HG02840 (cell line): ENCODE data around the gene SPDYC.

ENCODE experiments used
- ATAC-seq: cut with Tn5 transposase; IDR thresholded peaks from one replicate; pipeline ENCODE4 v1.9.1; 2021; ENCODE audit warnings: mild to moderate bottlenecking, moderate library complexity, moderate number of reproducible peaks; ENCODE audit not compliant: unreplicated experiment, low FRiP score

The SPDYC gene

DNA sequence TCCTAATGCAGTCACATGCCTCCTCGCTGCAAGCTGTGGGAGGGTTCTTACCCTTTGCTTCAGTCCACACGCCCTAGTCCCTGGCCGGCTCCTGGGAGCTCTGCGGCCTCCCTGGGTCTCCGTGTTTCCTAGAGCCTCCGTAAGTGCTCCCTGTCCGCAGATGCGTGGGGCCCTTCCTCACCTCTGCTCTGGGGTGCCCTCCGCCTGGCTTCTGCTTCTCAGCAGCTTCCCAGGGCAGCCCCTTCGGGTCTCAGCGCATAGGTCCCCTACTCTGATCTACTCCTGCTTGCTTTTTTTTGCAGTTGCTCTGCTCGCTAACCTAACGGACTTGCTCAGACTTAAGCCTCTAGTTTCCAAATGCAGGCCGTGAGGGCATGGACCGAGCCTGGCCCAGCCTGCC is 34.1 kb downstream of the SPDYC start:
- no peak for ATAC-seq

DNA sequence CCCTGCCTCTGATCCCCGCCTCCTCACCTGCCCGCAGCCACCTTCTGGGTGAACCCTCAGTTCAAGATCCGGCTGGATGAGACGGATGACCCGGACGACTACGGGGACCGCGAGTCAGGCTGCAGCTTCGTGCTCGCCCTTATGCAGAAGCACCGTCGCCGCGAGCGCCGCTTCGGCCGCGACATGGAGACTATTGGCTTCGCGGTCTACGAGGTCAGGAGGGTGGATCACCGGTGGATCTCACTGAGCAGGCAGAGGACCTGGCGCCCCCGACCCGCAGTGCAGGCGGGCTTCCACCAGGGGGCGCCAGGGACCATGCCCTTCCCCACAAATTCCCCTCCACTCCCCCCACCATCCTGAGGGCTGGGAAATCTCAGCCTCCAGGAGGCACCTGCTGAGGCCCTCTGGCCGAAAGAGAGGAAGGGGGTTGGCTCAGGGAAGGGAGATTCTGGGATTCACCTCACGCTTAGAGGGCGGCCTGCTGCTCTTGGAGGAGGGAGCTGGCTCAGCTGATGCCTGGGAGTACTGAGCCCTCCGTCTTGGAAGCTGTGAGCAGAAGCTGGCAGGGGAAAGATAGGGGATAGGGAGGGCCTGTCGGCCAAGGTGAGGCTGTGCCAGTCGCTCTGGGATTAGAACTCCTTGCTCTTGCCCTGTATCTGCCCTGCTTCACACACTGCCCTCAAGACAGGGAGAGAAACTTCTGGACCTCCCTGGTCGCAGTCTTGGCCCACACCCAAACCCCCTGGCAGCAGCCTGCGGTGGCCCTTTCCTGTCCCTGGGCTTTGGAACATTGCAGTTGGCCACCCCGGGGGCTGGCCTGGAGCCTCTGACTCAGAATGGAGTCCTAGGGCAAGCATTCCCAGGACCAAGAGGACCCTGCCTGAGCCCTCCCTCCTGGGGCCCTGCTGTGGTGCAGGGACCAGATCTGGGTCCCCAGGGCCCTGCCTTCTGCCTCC is 34.9 kb downstream of the SPDYC start:
- ATAC-seq, result no peak

DNA sequence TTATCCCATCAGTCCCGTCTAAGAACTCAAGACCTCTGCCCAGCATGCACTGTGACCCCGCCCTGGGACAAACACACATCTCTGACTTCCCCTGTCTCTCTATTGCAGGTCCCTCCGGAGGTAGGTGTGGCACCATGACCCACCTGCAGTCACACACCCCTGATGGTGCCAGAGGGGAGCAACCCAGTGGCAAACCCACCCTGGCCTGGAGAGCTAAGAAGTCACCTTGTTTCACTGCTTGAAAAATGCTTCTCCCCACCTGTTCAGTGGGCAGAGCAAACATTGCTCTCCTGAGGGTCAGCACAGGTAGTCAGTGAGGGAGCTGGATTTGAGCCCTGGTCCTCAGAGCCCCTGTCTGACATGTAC is 35.6 kb downstream of the SPDYC start:
- ATAC-seq, result no peak

DNA sequence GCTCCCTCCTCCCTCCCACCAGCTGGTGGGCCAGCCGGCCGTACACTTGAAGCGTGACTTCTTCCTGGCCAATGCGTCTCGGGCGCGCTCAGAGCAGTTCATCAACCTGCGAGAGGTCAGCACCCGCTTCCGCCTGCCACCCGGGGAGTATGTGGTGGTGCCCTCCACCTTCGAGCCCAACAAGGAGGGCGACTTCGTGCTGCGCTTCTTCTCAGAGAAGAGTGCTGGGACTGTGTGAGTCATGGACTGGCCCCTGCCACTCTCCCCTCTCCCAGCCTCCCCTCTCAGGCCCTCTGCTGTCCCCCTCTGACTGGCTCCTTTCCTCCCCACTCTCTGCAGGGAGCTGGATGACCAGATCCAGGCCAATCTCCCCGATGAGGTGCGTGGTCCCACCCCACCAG is 36.4 kb downstream of the SPDYC start:
- ATAC-seq, result no peak

DNA sequence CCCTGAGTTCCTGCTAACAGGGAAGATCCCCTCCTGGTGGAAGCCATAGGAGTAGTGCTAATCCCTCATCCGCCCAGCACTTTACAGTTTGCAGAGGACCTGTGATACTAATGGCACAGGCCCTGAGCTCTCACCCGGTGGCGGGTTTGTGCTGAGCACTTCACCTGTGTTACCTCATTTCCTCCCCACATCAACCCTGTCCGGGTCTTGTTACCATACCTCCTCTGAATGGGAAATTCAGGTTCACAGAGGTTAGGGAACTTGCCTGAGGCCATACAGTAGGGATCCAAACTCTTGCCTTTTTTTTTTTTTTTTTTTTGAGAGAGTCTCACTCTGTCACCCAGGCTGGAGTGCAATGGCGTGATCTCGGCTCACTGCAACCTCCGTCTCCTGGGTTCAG is 36.9 kb downstream of the SPDYC start:
- ATAC-seq, result no peak

DNA sequence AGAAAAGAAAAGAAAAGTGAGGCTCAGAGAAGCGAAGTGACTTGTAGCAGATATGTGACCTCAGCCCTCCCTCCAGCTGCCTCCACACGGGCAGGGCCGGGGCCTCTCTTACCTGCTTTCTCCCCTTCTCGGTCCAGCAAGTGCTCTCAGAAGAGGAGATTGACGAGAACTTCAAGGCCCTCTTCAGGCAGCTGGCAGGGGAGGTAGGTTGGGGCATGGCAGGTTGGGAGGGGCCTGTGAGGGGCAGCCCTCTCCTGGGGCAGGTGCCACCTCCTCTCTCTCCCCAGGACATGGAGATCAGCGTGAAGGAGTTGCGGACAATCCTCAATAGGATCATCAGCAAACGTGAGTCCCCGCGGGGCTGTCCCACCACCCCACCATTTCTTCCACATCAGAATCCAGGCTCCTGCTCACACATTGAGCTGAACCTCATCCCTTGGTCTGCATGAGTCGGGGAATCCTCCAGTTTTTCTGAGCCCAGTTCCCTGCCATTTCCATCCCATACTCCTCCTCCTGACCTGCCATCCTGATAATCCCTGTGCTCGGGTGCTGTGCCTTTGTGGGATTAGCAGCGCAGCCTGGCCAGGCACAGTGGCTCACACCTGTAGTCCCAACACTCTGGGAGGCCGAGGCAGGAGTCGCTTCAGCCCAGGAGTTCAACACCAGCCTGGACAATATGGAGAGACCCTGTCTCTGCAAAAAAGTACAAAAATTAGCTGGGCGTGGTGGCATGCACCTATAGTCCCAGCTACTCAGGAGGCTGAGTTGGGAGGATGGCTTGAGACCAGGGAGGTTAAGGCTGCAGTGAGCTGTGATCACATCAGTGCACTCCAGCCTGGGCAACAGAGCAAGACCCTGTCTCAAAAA is 38.1 kb downstream of the SPDYC start:
- no peak for ATAC-seq

DNA sequence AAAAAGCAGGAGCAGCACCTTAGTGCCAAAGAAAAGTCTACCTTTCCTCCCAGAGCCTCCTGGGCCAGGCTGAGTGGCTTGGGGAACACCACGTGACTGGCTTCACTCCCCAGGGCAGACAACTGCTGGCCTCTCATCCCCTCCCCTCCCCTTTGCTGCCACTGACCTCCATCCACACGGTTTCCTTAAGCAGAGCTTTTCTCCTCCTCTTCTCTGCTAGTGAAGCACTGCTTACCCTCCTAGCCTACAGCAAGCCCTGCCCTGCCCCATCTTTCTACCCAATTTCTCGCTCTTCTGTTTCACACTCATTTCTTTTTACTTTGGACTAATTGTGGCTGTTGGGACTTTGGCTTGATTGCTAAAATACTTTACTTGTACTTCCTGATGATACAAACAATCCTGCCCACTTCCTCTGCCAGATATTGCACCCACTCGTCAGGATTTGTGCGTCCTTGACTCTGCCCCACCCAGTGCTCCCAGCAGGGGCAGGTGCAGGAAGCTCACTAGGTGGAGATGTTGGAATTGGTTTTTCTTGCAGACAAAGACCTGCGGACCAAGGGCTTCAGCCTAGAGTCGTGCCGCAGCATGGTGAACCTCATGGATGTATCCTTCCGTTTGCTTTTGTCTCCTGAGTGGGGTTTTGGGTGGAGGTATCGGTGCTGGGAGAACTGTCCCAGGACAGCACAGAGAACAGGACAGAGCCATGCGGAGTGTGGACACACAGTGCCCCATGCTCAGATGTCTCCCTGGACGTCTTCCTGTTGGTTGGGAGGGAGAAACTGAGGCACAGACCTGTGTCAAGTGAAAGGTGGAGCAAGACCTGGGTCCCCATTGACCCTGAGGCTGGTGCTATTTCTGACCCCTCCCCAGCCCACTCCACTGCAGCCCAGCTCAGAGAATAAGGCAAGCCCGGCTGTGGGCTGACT is 39.0 kb downstream of the SPDYC start:
- ATAC-seq, result no peak

DNA sequence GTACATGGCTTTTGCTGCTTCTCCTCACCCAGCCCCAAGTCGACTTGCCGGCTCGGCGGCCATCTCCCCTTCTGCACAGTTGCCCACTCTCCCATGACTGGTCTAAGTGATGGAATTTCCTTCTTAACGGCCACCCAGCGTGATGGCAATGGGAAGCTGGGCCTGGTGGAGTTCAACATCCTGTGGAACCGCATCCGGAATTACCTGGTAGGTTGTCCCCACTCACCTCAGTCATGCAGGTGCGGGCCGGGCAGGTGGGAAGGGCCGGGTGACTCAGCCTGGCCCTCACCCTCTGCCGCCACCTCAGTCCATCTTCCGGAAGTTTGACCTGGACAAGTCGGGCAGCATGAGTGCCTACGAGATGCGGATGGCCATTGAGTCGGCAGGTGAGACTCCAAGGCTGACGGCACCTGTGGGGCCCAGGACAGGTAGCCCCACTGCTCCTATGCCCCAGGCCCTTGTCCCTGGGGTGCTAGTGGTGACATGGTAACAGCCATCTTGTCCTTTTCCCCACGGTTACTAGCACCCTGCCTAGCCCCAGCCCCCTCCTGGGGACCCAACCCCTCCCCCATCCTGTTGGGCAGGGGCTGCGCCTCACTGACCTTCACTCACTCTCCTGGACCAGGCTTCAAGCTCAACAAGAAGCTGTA is 39.8 kb downstream of the SPDYC start:
- no peak for ATAC-seq

DNA sequence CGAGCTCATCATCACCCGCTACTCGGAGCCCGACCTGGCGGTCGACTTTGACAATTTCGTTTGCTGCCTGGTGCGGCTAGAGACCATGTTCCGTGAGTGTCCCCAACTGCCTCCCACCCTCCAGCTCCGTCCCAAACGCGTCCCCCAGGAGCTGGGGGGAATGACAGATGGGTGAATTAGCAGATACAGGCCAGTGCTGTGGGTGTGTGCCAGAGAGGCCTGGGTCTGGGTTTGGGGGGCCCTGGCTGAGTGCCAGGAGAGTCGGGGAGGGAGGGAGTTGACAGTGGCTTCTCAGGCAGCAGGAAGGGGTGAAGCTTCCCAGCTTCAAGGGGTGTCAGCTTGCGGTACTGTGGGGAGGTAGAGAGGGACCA is 40.3 kb downstream of the SPDYC start:
- ATAC-seq, result no peak

DNA sequence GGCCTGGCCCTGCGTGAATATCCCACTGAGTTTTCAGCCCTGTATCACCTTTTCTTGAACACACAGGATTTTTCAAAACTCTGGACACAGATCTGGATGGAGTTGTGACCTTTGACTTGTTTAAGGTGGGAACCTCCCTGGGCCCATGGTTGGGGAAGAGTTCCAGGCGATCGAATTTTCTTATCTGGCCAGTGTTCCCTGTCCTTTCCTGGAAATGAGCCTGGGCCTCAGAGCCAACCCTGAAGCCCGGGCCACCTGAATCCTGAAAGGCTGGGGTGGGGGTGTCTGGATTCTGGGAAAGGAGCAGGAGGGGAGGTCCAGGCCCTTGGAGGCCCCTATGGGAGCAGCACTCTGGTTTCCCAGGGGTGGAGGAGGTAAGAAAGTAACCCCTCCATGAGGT is 40.7 kb downstream of the SPDYC start:
- no peak for ATAC-seq

DNA sequence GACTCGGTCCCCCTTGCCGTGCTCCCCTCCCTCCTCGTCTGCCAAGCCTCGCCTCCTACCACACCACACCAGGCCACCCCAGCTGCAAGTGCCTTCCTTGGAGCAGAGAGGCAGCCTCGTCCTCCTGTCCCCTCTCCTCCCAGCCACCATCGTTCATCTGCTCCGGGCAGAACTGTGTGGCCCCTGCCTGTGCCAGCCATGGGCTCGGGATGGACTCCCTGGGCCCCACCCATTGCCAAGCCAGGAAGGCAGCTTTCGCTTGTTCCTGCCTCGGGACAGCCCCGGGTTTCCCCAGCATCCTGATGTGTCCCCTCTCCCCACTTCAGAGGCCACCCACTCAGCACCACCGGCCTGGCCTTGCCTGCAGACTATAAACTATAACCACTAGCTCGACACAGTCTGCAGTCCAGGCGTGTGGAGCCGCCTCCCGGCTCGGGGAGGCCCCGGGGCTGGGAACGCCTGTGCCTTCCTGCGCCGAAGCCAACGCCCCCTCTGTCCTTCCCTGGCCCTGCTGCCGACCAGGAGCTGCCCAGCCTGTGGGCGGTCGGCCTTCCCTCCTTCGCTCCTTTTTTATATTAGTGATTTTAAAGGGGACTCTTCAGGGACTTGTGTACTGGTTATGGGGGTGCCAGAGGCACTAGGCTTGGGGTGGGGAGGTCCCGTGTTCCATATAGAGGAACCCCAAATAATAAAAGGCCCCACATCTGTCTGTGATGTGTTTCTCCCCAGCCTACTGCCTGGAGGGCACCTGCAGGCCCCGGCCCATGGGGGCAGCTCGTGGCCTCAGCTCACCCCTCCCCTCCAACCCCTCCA is 41.5 kb downstream of the SPDYC start:
- no peak for ATAC-seq

DNA sequence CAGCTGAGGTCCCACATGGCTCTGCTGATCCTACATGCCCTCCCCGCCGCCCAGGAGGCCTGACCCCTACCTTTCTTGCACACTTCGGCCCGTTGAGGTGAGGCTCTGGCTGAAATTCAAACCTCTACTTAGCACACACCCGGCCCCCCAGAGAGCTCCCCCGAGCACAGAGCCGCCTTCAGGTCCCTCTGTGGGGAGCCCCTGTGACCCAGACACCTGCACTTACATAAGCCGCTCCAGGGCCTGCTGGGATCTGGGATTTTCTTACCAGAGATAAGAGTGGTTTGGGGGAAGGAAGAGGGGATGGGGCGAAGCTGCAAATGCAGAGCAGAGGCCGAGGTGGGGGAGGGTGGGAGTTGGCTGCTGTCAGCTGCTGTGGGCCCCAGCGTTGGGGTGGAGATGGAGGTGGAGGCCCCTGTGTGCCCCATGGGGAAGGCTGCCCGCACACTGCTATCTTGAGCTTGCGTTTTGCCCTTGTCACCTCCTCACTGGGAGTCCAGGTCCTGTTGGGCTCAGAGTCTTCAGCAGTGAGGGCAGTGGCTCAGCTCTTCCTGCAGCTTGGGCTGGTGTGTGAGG is 42.3 kb downstream of the SPDYC start:
- no peak for ATAC-seq

DNA sequence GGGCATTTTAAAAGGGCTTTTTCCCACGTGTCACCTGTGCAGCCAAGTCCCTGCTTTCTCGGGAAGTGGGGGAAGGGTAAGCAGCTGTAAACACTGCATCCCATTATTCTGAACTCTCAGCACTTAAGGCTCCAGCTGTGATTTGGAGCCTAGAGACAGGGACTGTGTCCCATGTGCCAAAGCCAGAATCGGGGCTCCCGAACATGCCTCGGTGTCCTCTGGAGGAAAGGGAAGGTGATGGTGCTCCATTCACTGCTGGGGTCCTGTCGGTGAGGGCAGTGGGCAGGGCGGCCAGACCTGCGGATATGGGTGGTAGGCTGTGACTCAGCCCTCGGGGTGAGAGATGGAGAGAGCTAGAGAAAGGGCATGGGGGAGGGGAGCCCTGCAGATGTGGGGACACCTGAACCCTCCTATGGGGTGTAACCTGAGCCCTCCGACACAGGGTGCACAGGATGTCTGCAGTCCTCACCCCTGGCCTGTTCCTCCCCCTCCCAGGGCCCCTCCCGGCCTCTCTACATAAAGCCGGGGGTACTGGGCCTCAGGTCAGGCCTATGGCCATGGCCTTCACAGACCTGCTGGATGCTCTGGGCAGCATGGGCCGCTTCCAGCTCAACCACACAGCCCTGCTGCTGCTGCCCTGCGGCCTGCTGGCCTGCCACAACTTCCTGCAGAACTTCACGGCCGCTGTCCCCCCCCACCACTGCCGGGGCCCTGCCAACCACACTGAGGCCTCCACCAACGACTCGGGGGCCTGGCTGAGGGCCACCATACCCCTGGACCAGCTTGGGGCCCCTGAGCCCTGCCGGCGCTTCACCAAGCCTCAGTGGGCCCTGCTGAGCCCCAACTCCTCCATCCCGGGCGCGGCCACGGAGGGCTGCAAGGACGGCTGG is 43.5 kb downstream of the SPDYC start:
- no peak for ATAC-seq

DNA sequence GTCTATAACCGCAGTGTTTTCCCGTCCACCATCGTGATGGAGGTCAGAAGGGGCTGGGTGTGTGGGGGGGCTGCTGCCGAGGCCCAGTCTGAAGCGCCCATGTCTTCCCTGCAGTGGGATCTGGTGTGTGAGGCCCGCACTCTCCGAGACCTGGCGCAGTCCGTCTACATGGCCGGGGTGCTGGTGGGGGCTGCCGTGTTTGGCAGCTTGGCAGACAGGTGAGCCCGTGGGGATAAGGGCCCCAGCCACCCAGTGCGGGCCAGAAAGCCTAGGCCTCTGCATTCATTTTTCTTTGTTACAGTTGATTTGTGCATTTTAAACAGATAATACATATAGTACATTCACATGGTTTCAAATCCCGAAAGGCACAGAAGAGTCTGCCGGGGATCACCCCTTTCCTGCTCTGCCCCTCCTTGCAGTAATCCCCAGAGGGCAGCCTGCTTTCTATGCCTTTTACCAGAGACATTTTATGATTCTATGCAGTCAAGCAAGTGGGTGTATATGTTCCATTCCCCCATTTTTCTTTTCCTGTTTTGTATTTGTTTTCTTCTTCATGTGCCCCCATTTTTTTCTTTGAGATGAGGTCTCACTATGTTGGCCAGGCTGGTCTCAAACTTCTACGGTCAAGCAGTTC is 44.3 kb downstream of the SPDYC start:
- no peak for ATAC-seq

DNA sequence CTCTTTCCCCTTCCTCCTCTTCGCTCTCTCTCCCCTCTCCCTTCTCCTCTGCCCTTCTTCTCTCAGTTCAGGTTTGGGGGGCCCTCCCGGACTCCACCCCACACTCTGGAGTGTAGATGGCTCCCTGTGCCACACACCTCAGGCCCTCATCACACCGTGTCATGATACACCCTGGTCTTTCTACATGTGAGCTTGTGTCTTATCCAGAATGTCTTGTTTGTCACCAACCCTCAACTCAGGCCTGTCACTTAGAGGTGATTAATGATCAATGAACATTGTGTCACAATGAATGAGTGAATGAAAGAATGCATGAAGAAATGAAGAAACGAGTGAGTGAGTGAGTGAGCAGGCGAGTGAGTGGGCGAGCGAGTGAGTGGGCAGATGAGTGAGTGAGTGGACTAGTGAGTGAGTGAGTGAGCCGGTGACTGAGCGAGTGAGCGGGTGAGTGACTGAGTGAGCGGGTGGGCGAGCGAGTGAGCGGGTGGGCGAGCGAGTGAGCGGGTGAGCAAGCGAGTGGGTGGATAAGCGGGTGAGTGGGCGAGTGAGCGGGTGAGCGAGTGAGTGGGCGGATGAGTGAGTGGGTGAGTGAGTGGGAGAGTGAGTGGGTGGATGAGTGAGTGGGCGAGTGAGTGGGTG is 45.5 kb downstream of the SPDYC start:
- ATAC-seq, result no peak

DNA sequence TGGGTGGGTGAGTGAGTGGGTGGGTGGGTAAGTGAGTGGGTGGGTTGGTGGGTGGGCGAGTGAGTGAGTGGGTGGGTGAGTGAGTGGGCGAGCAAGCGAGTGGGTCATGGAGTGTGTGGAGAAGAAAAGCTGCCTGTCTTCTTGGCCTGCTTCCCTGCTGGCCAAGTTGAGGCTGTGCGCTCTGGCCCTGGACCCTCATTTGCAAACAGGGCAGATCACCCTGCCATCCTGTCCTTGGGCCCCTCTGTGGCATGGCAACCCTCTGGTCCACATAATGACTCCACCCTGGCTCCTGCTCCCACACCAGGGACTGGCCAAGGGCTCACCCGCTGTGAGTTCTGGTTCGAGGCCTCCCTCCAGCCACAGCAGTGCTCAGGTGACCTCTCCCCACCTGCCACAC is 46.8 kb downstream of the SPDYC start:
- no peak for ATAC-seq
